ENCODE results near the gene LRRC38. TPM values are rescaled to one million over a fixed set of nuclear protein-coding genes. Genes with fewer than 3 reads are reported as not detected.

LRRC38 gene
- total and polyA plus RNA-seq, 2 of the 13 experiments (the other 11 are each of a cell fraction or from before 2014, with no cell fraction given), result not detected

DNA sequence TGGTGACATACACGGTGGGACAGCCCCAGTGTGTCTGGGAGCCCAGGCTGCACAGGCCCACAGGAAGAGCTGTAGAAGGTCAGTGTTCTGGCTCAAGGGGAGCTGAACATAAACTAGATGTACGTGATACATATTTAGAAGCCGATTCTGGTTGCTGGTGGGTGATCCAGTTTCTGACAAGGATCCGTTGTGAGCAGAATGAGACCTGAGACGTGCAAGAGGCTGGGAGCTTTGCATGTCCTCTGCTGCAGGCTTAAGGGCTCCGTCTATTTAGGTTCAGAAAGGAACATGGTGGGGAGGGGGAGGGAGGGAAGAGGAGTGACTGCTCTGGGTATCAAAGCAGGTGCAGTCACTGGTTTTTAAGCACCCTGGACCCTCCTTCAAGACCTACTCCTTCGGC is 18.6 kb downstream of the LRRC38 start:
- Histone ChIP-seq H3K36me3 (replicated peaks in 1 of 2; ENCODE audit: control insufficient read depth in 1 of 2, insufficient read depth in 2 of 2, low read length in 2 of 2) (no peaks in the 10 kb centered on the region), H3K27ac (ENCODE audit: extremely low read length, insufficient read depth, low read length) (no peak overlapping the region), H3K9me3 (ENCODE audit: low read length) (no peaks in the 10 kb centered on the region), H3K4me3 (replicated peaks in 1 of 3; ENCODE audit: insufficient read depth in 1 of 3, low read depth in 2 of 3, low read length in 3 of 3) (no peak overlapping the region), H3K27me3 (ENCODE audit: control insufficient read depth in 1 of 2, insufficient read depth in 2 of 2, low read length in 2 of 2) (peaks cover 7 to 49% of the 10 kb centered on the region in 2 experiments; a peak in 3 of 5 replicates), H3K4me1 (ENCODE audit: insufficient read depth, low read length) (no peaks in the 10 kb centered on the region), H3K4me2 (ENCODE audit: low read depth, low read length) (no peak overlapping the region), H3K9ac (ENCODE audit: insufficient read depth, low read depth, low read length) (no peak overlapping the region), H2AFZ (ENCODE audit: low read length) (no peak overlapping the region), H3K79me2 (ENCODE audit: insufficient read depth, low read length) (no peaks in the 10 kb centered on the region), H4K20me1 (ENCODE audit: insufficient read depth, low read length) (no peaks in the 10 kb centered on the region)
- POLR2A ChIA-PET, result no interaction called here
- no peak for DNase-seq (ENCODE audit: low spot score)
- CTCF ChIA-PET (ENCODE audit: low intra/inter-chr PET ratio, low total read pairs), result no interaction called here
- FAIRE-seq, result no peak
- ATAC-seq, result no peak
- 19% methylated on average over 7 of the region's 7 CpGs for WGBS (ENCODE audit: low lambda C conversion rate)
- intact Hi-C loops (cut with micrococcal nuclease; ENCODE audit: unreplicated experiment) (no loop called here), in situ Hi-C loops (cut with HindIII; ENCODE audit: extremely low pct_ligation_motif_present, low pct_unique_long_range_greater_than_20kb) (no loop called here)
- BruUV-seq (replicated peaks), result no TSS peak
- no peak for TF ChIP-seq ZNF777 (CRISPR knock-in tag; IDR thresholded peaks at IDR 0.05)
- no peak for TF ChIP-seq ZNF251 (CRISPR knock-in tag; IDR thresholded peaks at IDR 0.05)
- TF ChIP-seq, protein P1, sequence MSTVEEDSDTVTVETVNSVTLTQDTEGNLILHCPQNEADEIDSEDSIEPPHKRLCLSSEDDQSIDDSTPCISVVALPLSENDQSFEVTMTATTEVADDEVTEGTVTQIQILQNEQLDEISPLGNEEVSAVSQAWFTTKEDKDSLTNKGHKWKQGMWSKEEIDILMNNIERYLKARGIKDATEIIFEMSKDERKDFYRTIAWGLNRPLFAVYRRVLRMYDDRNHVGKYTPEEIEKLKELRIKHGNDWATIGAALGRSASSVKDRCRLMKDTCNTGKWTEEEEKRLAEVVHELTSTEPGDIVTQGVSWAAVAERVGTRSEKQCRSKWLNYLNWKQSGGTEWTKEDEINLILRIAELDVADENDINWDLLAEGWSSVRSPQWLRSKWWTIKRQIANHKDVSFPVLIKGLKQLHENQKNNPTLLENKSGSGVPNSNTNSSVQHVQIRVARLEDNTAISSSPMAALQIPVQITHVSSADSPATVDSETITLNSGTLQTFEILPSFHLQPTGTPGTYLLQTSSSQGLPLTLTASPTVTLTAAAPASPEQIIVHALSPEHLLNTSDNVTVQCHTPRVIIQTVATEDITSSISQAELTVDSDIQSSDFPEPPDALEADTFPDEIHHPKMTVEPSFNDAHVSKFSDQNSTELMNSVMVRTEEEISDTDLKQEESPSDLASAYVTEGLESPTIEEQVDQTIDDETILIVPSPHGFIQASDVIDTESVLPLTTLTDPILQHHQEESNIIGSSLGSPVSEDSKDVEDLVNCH (CRISPR knock-in tag; IDR thresholded peaks at IDR 0.05), result no peak
- TF ChIP-seq AKAP8 (CRISPR knock-in tag; IDR thresholded peaks at IDR 0.05), result no peak
- TF ChIP-seq, protein P2, sequence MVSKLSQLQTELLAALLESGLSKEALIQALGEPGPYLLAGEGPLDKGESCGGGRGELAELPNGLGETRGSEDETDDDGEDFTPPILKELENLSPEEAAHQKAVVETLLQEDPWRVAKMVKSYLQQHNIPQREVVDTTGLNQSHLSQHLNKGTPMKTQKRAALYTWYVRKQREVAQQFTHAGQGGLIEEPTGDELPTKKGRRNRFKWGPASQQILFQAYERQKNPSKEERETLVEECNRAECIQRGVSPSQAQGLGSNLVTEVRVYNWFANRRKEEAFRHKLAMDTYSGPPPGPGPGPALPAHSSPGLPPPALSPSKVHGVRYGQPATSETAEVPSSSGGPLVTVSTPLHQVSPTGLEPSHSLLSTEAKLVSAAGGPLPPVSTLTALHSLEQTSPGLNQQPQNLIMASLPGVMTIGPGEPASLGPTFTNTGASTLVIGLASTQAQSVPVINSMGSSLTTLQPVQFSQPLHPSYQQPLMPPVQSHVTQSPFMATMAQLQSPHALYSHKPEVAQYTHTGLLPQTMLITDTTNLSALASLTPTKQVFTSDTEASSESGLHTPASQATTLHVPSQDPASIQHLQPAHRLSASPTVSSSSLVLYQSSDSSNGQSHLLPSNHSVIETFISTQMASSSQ (IDR thresholded peaks at IDR 0.05; ENCODE audit: low read depth), result no peak
- TF ChIP-seq, protein P2 (CRISPR knock-in tag; IDR thresholded peaks at IDR 0.05; ENCODE audit: borderline replicate concordance), result no peak
- TF ChIP-seq SSRP1 (CRISPR knock-in tag; IDR thresholded peaks at IDR 0.05), result no peak
- no peak for TF ChIP-seq CBX5 (CRISPR knock-in tag; IDR thresholded peaks at IDR 0.05; ENCODE audit: borderline replicate concordance)
- TF ChIP-seq, protein P3, sequence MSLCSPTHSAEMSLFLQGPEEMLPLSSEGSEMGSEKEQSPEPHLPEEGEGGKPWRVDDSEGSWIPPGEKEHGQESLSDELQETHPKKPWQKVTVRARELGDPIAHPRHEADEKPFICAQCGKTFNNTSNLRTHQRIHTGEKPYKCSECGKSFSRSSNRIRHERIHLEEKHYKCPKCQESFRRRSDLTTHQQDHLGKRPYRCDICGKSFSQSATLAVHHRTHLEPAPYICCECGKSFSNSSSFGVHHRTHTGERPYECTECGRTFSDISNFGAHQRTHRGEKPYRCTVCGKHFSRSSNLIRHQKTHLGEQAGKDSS (CRISPR knock-in tag; IDR thresholded peaks at IDR 0.05; ENCODE audit: borderline replicate concordance, low read depth), result no peak
- TF ChIP-seq, protein P4, sequence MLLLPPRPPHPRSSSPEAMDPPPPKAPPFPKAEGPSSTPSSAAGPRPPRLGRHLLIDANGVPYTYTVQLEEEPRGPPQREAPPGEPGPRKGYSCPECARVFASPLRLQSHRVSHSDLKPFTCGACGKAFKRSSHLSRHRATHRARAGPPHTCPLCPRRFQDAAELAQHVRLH (CRISPR knock-in tag; IDR thresholded peaks at IDR 0.05; ENCODE audit: borderline replicate concordance, low read depth), result no peak
- TF ChIP-seq, protein P5, sequence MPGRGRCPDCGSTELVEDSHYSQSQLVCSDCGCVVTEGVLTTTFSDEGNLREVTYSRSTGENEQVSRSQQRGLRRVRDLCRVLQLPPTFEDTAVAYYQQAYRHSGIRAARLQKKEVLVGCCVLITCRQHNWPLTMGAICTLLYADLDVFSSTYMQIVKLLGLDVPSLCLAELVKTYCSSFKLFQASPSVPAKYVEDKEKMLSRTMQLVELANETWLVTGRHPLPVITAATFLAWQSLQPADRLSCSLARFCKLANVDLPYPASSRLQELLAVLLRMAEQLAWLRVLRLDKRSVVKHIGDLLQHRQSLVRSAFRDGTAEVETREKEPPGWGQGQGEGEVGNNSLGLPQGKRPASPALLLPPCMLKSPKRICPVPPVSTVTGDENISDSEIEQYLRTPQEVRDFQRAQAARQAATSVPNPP (CRISPR knock-in tag; IDR thresholded peaks at IDR 0.05), result no peak
- TF ChIP-seq ZNF10 (CRISPR knock-in tag; IDR thresholded peaks at IDR 0.05; ENCODE audit: borderline replicate concordance, low read depth), result no peak
- no peak for TF ChIP-seq ZNF44 (CRISPR knock-in tag; IDR thresholded peaks at IDR 0.05)
- no peak for TF ChIP-seq SKI (IDR thresholded peaks at IDR 0.05; ENCODE audit: partially characterized antibody)
- TF ChIP-seq, protein P6, sequence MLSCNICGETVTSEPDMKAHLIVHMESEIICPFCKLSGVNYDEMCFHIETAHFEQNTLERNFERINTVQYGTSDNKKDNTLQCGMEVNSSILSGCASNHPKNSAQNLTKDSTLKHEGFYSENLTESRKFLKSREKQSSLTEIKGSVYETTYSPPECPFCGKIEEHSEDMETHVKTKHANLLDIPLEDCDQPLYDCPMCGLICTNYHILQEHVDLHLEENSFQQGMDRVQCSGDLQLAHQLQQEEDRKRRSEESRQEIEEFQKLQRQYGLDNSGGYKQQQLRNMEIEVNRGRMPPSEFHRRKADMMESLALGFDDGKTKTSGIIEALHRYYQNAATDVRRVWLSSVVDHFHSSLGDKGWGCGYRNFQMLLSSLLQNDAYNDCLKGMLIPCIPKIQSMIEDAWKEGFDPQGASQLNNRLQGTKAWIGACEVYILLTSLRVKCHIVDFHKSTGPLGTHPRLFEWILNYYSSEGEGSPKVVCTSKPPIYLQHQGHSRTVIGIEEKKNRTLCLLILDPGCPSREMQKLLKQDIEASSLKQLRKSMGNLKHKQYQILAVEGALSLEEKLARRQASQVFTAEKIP (CRISPR knock-in tag; IDR thresholded peaks at IDR 0.05; ENCODE audit: borderline replicate concordance), result no peak

Measured in HepG2 (cell line).